ENCODE measurements around the gene KIF26B. TPM values are rescaled to one million over a fixed set of nuclear protein-coding genes. Genes with fewer than 3 reads are reported as not detected.

KIF26B gene
- total RNA-seq, 1 experiment from 2014 or later = 0.04 TPM

DNA sequence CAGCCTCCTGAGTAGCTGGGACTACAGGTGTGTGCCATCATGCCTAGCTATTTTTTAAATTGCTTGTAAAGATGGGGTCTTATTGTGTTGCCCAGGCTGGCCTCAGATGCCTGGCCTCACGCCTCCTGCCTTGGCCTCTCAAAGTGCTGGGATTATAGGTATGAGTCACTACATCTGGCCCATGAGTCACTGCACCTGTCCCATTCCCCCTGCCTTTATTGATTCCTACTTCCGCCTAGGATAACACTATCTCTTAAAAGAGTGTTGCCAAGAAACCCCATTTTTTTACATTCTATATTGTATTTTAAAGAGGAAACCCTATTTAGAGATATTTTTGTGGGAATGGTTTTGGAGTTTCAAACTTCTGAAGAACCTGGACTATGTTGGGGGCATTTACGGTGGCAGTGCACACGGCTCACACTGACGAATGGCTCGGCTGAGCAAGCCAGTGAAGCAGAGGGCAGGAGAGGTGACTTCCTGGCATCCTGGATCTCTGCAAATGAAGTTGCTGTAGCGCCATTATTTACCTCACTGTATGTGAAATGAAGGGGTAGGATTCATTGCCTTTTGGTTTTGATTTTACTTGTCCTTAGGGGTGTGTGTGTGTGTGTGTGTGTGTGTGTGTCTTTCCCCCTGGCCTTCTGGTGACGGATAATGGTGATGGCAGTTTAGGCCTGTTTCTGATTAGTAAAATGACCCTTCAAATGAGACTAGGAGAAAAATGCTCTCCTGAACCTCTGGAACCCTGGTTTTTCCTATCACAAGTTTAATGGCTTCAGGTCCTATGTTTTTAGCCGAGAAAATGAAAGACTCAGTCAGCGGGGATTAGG, 22.5 kb downstream of the KIF26B start:
- Histone ChIP-seq H4K20me1 (ENCODE audit: low read length) (no peaks in the 10 kb centered on the region), H3K79me2 (ENCODE audit: low read length) (no peaks in the 10 kb centered on the region), H3K4me2 (ENCODE audit: low read length) (no peak overlapping the region), H3K36me3 (ENCODE audit: low read depth, low read length) (no peaks in the 10 kb centered on the region), H3F3A (ENCODE audit: low read length, unreplicated experiment) (no peaks in the 10 kb centered on the region), H3K9ac (ENCODE audit: low read length) (no peak overlapping the region), H3K4me3 (ENCODE audit: low read length) (no peak overlapping the region), H3K4me1 (ENCODE audit: insufficient read depth, low read length) (peaks cover 5% of the 10 kb centered on the region; the same call in 1 of the 2 replicates), H3K27me3 (ENCODE audit: low read length) (peaks cover 20% of the 10 kb centered on the region; the same call in 1 of the 2 replicates), H3K9me3 (ENCODE audit: low read length) (no peaks in the 10 kb centered on the region), H3K27ac (ENCODE audit: low read length) (no peak overlapping the region), H2AFZ (ENCODE audit: low read length) (no peak overlapping the region), H3K9me2 (replicated peaks; ENCODE audit: low read length) (no peaks in the 10 kb centered on the region)
- TF ChIP-seq, protein P1, sequence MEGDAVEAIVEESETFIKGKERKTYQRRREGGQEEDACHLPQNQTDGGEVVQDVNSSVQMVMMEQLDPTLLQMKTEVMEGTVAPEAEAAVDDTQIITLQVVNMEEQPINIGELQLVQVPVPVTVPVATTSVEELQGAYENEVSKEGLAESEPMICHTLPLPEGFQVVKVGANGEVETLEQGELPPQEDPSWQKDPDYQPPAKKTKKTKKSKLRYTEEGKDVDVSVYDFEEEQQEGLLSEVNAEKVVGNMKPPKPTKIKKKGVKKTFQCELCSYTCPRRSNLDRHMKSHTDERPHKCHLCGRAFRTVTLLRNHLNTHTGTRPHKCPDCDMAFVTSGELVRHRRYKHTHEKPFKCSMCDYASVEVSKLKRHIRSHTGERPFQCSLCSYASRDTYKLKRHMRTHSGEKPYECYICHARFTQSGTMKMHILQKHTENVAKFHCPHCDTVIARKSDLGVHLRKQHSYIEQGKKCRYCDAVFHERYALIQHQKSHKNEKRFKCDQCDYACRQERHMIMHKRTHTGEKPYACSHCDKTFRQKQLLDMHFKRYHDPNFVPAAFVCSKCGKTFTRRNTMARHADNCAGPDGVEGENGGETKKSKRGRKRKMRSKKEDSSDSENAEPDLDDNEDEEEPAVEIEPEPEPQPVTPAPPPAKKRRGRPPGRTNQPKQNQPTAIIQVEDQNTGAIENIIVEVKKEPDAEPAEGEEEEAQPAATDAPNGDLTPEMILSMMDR (conservative IDR thresholded peaks at IDR 0.05; ENCODE audit: low read depth, low read length) = no peak
- TF ChIP-seq EZH2phosphoT487 (IDR thresholded peaks at IDR 0.05; ENCODE audit: borderline replicate concordance, low read length) (no peak), EZH2 (IDR thresholded peaks at IDR 0.05; ENCODE audit: low read length, unreplicated experiment) (no peak)
- intact Hi-C loops (cut with micrococcal nuclease) = no loop called here
- DNase-seq (peak; percentile 67), ATAC-seq (peak; percentile 72)
- BruUV-seq (replicated peaks) = no TSS peak
- CTCF ChIA-PET = no interaction called here
- POLR2A ChIA-PET (ENCODE audit: unreplicated experiment) = no interaction called here

DNA sequence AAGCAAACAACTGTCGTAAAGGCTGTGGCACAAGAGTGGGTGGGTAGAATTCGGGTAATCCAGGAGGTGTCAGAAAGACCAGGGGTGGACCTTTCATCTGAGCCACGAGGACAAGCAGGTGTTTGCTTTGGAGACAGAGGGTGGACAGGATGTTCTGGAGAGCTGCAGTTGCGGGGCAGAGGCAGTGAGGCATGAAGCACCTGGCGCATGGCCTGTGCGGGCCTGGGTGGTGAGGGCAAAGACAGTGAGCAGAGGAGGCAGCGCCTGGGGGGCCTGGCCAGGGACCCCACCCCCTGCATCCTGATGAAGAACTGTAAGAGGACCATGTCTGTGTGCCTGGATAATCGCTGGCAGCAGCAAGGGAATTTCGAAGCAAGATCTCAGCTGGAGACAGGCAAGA, 24.9 kb downstream of the KIF26B start:
- POLR2A ChIA-PET (ENCODE audit: unreplicated experiment) = no interaction called here
- peaks cover 5% of the 10 kb centered on the region; the same call in 1 of the 2 replicates for H3K4me1 ChIP-seq (ENCODE audit: insufficient read depth, low read length)
- no peak overlapping the region for H3K4me2 ChIP-seq (ENCODE audit: low read length)
- BruUV-seq (replicated peaks) = no TSS peak
- H3K36me3 ChIP-seq (ENCODE audit: low read depth, low read length) = no peaks in the 10 kb centered on the region
- no peaks in the 10 kb centered on the region for H3K9me2 ChIP-seq (replicated peaks; ENCODE audit: low read length)
- no peak for DNase-seq
- H3K79me2 ChIP-seq (ENCODE audit: low read length) = no peaks in the 10 kb centered on the region
- H3K27me3 ChIP-seq (ENCODE audit: low read length) = peaks cover 19% of the 10 kb centered on the region; the same call in 1 of the 2 replicates
- CTCF ChIA-PET = no interaction called here
- H3K27ac ChIP-seq (ENCODE audit: low read length) = no peak overlapping the region
- no peaks in the 10 kb centered on the region for H3K9me3 ChIP-seq (ENCODE audit: low read length)
- no peak for TF ChIP-seq EZH2phosphoT487 (IDR thresholded peaks at IDR 0.05; ENCODE audit: borderline replicate concordance, low read length)
- TF ChIP-seq EZH2 (IDR thresholded peaks at IDR 0.05; ENCODE audit: low read length, unreplicated experiment) = no peak
- TF ChIP-seq, protein P1 (conservative IDR thresholded peaks at IDR 0.05; ENCODE audit: low read depth, low read length) = no peak
- H3K9ac ChIP-seq (ENCODE audit: low read length) = no peak overlapping the region
- intact Hi-C loops (cut with micrococcal nuclease) = no loop called here
- no peak overlapping the region for H3K4me3 ChIP-seq (ENCODE audit: low read length)
- no peak overlapping the region for H2AFZ ChIP-seq (ENCODE audit: low read length)
- no peaks in the 10 kb centered on the region for H3F3A ChIP-seq (ENCODE audit: low read length, unreplicated experiment)
- no peaks in the 10 kb centered on the region for H4K20me1 ChIP-seq (ENCODE audit: low read length)
- no peak for ATAC-seq
